GM21526 (cell line): ENCODE measurements around the gene FBXW11.

ENCODE experiments used
- ATAC-seq: cut with Tn5 transposase; IDR thresholded peaks from one replicate; pipeline ENCODE4 v1.9.1; 2021; ENCODE audit warnings: moderate library complexity; ENCODE audit not compliant: unreplicated experiment, low FRiP score

The FBXW11 gene

GRCh38 chr5:171874234-171874633, 132.2 kb downstream of the FBXW11 start:
- ATAC-seq, result no peak

DNA sequence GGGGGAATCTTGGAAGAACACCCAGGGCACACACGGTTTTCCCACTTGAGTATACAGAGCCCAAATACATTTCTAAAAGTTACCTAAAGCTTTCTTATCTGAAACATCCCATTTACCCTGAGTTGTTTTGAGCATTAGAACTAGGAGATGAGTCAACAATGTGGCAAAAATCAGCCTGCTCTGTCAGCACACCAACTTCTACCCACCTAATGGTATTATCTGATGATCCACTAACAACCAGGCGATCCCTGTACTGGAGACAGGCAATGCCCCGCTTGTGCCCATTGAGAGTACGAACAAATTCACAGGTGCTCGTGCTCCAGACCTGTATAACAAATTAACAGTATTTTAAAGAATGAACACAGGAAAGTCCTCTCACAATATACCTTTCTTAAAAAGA, 133.8 kb downstream of the FBXW11 start:
- no peak for ATAC-seq

DNA sequence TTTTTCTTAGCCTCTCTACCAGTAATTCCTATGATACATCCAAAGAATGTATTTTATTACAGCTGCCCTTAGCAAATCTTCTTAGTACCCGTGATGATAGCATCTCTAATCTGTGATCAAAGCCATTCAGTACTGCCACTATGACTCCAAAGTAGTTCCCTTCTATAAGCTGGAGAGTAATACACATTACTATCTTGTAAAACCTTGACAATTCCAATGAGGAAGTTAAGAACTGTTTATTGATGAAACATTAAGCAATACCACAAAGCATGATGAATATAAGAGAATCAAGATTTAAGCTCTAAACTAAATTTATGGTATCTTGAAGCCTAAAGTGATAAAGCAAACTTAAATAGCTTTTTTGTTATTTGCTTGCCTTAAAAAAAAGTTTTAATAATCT, 134.7 kb downstream of the FBXW11 start:
- ATAC-seq, result no peak

DNA sequence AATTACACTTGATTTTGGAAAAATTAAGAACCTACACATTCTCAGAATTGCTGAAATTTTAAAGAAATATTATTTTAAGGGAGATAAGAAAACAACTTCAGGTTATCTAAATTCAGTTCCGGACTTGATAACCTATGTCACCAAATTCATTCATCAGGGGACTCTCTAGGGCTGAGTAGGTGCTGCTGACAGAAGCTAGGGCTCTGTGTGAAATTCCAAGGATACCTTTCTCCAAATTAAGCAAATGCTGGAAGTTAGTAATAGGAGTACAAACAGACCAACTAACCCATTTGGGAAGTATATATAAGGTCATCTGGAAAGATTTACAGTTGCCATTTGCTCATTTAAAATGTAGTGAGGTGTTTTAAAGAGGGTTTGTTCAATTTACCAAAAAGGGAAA, 136.5 kb downstream of the FBXW11 start:
- no peak for ATAC-seq

- ATAC-seq, result no peak
These were observed 138.2 kb downstream of the FBXW11 start for GRCh38 chr5:171868236-171868635.

- no peak for ATAC-seq
These were observed 138.7 kb downstream of the FBXW11 start for GRCh38 chr5:171867786-171868185.

DNA sequence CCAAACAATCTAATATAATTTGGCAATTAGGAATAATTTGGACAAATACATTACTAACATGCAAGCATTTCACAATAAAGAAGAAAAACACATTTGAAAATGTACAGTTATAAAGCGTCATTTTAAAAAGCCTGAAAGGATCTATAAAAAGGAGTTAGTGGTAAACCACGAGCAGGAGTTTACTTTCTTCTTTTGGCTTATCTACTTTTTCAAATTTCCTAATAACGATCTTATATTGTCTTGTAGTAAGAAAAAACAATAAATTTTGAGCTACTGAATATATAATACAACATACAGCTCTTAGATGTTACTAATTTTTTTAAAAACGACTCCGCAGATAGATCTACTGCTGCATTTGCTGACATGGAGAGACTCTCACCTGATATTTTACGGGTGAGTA, 141.0 kb downstream of the FBXW11 start:
- no peak for ATAC-seq

GRCh38 chr5:171863935-171864334, 142.5 kb downstream of the FBXW11 start:
- ATAC-seq, result no peak

- no peak for ATAC-seq
These were observed 143.8 kb downstream of the FBXW11 start for GRCh38 chr5:171862624-171863023.

DNA sequence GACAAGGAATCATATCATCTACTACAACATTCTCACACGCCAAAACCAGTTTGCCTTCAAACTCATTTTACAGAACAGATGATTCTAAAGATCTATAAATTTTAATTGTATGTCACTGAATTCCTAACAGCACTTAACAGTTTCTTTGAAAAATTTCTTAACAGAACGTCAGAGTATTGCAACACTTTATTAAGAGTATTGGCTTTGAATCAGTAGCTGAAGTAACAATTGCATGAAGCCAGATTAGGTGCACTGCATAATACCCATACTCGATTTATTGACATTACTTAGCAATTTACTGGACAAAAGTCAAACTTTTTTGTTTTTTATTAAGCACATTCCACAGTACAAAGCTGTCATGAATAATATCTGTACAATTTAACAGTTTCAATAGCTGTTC, 145.1 kb downstream of the FBXW11 start:
- ATAC-seq, result no peak

- no peak for ATAC-seq
These were observed 148.1 kb downstream of the FBXW11 start for GRCh38 chr5:171858303-171858702.

- ATAC-seq, result no peak
These were observed 149.0 kb downstream of the FBXW11 start for GRCh38 chr5:171857489-171857876.

GRCh38 chr5:171855798-171856763, 150.4 kb downstream of the FBXW11 start:
- ATAC-seq, result no peak

DNA sequence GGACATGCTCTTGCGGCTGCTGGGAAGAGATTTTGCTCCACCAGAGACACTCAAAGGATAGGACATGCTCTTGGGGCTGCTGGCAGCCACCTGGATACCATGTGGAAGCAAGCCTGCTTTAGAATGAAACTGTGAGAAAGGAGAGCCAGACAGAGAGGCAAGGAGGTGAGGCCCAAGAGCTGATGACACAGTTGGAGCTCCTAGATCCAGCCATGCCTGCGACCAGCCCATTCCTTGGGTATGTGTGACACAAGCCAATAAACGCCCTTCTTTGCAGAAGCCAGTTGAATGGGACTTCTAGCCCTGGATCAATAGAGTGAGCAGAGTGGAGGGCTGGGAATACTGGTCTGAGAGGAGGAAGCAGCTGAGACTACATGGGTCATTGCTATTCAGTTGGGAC, 151.2 kb downstream of the FBXW11 start:
- ATAC-seq, result no peak

GRCh38 chr5:171852255-171852681, 154.2 kb downstream of the FBXW11 start:
- no peak for ATAC-seq

- ATAC-seq, result no peak
These were observed 155.2 kb downstream of the FBXW11 start for GRCh38 chr5:171851251-171851650.

GRCh38 chr5:171850324-171850947, 156.0 kb downstream of the FBXW11 start:
- no peak for ATAC-seq

DNA sequence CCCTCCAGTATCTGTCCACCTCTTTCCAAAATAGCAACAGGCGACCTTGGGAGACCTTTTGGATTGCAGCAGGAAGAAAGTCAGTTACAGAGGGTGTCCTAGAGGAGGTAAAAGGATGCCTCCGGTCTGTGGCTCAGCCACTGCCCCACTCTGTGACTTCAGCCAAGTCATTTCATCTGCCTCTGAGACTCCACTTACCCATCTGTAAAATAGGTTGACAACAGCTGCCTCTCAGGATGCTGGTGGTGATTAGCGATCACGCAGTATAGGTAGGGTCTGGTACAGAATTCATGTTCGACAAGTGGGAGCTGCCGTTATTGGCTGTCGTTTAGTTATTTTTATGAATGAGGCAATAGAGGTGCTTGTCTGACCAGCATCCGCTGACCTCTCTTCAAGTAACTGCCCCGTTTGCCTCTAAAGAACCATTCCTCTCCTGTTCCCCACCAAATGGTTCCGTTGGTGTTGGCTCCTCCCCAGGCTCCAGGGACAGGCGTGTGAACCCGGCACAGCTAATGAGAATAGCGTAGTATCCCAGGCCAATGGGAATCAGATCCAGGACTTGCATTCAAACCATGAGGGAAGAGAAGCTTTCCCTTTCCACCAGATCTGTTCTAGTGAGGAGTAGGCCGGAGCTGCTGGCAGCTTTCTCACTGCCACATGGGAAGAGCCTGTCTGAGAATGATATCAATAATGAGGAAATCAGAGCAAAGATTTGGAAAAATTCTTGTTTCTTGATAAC, 156.7 kb downstream of the FBXW11 start:
- ATAC-seq, result no peak

- no peak for ATAC-seq
These were observed 157.4 kb downstream of the FBXW11 start for GRCh38 chr5:171848911-171849520.

- no peak for ATAC-seq
These were observed 158.0 kb downstream of the FBXW11 start for GRCh38 chr5:171848486-171848885.

DNA sequence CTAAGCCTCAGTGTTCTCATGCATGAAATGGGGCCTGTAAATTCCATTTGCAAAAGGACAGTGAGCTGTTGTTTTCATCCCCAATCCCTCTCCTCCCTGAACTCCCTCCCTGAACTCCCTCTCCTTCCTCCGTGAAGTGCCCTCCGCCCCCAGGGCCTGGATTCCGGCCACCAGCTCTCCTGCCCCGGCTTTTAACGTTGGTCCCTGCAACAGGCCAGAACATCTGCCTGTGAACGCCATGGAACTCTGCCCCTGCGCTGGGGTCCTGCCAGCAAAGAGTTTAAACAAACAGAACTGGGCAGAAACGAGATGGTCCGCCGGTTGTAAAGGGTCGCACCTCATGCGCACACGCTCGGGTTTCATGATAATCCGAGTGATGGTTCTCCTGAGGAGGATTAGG, 158.4 kb downstream of the FBXW11 start:
- ATAC-seq, result no peak
